NCI-H526 treated with DMSO at 0.1 percent for 48 hours (cell line): ENCODE results near the gene ACSL1.
"Not testable (repeated sequence)": the region's sequence is repeated elsewhere in the genome, so short reads cannot be mapped to it uniquely, and the experiment has no call there.

Experiments used
- DNase-seq: peaks from one replicate; lab custom pipeline; 2025; lab: John Stamatoyannopoulos, UW

Gene ACSL1

DNA sequence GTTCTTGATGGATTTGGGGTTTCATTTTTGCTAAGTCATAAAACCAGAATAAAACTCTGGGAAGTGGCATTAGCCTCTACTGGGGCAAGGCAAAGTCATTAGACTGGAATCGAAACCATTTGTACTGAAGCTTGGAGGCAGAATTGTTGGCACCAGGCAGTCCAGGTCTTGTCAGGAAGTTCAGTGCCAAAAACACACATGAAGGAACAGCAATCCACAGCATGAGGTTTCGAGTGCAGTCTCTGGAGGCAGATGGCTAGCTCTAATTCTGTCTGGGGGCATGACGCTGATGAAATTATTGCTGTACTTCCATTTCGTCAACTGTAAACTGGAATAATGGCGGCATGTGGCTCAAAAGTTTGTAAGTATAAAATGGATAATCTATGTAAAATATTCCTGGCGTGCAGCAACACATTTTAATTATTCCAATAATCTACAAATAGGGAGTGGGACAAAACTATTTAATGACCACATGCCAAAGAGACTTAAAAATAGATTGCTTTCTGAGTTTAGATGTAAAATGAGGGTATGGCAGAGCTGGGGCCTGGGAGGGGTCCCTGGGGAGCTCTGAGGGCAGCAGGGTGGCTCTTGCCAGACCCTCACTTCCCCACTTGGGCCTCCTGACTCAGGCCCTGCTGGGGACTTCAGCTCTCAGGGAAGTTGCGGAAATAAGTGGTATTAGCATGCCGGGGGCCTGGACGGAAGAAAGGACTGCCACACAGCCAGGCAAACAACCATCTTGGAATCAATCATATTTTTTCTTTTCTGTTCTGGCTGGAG, 73.1 kb downstream of the ACSL1 start:
- DNase-seq, result no peak

GRCh38 chr4:184751585-184751956, 74.2 kb downstream of the ACSL1 start:
- no peak for DNase-seq

DNA sequence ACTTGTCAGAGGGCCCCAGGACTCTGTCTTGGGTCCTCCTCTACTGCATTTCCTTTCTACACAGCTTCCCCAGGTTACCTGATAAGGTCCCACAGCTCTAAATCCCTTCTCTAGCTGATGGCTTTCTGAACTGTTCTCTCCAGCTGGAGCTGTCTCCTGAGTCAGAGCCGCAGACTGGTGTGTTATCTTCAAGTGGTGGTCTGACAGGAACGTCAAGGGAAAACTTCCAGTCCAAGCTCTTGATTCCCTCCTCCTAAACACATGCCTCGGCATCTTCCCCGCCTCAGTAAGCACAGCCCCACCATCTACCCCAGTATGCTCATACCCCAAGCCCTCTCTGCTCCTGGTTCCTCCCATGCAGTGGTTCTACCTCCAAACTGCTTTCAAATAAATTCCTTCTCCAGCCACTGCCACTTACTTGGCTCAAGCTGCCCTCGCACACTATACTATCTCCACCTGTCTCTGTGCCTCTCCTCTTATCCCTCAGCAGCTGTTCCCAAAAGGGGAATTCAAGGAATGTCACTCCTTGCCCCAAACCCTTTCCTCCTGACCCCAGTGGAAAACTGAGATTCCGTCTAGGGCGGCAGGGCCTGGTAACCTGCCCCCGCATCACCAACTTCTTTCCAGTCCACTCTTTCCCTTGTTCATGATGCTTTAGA, 74.7 kb downstream of the ACSL1 start:
- DNase-seq, result no peak

DNA sequence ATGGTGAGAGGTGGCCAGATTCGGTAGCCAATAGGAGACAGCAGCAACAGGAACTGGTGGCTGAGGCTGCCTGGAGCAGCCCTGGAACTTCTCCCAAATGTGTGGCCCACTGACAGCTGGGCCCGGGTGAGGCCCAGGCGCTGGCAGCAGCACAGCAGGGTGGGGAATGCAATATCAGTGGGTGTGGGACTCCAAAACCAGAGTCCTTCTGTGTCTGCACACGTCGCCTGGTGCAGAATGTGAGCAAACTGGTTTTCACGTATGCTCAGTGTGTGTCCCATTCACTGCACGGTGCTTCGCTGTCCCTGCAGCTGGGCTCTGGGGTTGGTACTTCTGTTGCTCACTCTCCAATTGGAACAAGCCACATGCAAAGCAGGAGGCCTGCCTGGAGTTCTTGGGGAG, 77.5 kb downstream of the ACSL1 start:
- DNase-seq, result peak; percentile 83

GRCh38 chr4:184747034-184747830, 78.5 kb downstream of the ACSL1 start:
- DNase-seq, result no peak

GRCh38 chr4:184745831-184746795, 79.7 kb downstream of the ACSL1 start:
- DNase-seq, result peak; percentile 25

DNA sequence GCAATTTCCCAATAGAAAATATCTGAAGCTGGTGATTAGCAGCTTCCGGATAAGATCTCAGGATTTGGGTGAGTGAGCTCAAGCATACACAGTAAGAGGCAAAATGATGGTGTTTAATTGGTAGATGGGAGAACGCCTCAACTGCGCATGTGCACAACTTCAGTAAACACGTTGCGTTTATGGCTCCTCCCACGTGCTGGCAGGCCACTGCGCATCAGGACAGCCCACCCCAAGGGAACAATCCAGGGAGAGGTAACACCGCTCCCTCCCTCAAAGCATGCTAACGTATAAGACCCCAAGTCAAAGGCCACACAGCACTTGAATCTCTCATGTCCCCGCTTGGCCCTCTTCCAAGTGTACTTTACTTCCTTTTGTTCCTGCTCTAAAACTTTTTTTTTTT, 81.5 kb downstream of the ACSL1 start:
- no peak for DNase-seq

DNA sequence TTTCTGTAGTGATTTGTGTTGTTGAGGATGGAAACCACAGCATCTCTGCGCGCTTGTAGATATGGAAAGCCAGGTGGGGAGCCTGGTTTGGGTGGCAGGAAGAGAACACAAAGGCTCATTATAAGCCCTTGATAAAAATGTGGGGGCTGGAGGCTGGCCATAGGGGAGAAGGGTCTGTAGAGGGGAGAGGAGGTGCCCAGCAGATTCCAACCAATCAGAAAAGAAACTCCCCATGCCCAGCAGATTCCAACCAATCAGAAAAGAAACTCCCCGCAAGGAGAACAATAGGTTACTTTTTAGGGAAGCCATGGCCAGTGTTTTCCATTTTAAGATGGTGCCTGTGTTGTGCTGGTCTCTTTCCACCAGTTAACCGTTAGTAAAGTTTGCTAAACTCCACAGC, 82.1 kb downstream of the ACSL1 start:
- no peak for DNase-seq

GRCh38 chr4:184741651-184742050, 84.1 kb downstream of the ACSL1 start:
- DNase-seq, result not testable (repeated sequence)

DNA sequence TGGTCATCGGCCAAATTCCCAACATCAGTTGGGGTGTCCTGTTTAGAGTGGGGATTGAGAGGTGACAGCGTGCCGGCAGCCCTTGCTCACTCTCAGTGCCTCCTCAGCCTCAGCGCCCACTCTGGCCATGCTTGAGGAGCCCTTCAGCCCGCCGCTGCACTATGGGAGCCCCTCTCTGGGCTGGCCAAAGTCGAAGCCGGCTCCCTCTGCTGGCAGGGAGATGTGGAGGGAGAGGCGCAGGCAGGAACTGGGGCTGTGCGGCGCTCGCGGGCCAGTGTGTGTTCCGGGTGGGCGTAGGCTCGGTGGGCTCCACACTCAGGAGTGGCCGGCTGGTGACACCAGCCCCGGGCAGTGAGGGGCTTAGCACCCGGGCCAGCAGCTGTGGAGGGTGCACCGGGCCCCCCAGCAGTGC, 84.8 kb downstream of the ACSL1 start:
- DNase-seq, result no peak

DNA sequence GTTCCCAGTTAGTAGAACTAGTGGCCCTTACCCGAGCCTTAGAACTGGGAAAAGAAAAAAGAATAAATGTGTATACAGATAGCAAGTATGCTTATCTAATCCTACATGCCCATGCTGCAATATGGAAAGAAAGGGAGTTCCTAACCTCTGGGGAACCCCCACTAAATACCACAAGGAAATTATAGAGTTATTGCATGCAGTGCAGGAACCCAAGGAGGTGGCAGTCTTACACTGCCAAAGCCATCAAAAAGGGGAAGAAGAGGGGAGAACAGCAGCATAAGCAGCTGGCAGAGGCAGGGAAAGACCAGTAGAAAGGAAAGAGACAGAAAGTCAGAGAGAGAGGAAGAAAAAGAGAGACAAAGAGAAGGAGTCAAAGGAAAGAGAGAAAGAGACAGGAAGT, 86.2 kb downstream of the ACSL1 start:
- not testable (repeated sequence) for DNase-seq

DNA sequence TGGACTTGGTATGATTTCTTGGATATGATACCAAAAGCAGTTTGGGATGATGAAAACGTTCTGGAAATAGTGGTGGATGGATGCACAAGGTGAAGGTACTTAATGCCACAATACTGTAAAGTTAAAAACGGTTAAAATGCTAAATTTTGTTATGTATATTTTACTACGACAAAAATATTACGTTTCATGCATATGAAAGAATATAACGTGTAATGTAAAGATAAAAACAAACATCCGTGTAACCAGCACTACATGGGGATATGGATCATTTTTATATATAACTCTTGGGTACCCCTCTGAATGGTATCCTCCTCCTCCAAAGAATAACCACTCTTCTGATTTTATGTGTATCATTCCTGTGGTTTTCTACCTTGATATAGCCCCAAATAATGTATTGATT, 91.0 kb downstream of the ACSL1 start:
- DNase-seq, result no peak

DNA sequence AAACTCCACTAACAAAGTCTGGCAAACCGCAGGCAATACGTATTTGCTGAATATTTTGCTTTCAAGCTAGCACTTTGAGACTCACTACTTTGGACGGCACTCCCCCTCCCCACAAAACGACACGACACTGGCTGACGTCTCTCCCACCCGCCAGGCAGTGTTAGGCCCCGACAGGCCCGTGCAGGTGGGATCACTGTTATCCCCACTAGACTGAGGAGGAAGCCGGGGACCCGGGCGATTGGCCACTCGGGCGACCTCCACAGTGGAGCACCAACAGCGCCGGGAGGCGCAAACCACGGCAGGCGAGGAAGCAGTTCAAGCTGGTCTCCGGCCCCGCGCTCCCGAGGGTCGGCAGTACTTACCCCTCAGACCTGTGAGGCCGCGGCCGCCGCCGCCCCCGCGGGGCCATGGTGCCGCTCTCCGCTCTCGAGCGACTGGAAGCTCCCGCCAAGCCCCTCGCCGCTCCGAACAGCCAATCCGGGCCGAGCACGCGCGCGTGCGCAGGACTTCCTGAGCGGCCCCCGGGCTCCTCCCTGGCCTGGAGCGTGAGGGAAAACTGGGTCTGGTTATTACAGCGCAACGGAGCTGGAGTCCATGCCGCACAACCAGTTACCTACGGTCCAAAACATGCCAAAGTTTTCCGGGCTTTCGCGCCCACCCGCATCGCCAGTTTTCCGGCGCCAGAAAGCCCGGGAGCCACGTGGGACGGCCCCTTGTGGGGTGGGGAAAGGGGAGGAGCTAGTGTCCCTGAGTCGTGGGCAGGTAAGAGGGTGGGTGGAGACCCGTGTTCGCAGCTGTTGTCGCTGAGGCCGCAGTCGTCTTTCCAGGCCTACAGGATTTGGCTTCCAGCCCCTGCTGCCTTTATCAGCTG, 91.9 kb downstream of the ACSL1 start, which contains the start of gene CENPU:
Gene CENPU (minus strand): TSS at position 443 of the 871 bp plus-strand sequence. CDS start 34 bp downstream, at position 409.
- peak; percentile 94 for DNase-seq

GRCh38 chr4:184732126-184732525, 93.6 kb downstream of the ACSL1 start:
- DNase-seq, result no peak

DNA sequence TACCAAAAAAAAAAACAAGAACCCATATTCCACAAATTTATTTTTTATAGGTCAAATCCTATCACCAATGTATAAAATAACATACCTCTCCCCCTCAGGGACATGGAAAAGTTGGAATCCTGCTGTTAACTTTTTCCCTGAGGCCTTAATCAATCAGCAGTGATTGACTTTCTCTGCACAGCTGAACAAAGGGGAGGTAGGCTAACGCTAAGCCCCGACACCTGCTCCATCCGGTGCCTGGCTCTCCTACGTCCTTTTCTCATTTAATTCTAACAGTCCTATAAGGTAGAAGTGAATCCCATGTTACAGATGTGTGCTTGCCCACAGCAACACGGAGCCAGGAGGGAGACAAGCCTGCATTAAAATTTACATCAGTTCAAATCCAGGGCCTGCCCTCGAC, 94.7 kb downstream of the ACSL1 start:
- DNase-seq, result no peak

- DNase-seq, result no peak
These were observed 95.8 kb downstream of the ACSL1 start for GRCh38 chr4:184729946-184730345.

DNA sequence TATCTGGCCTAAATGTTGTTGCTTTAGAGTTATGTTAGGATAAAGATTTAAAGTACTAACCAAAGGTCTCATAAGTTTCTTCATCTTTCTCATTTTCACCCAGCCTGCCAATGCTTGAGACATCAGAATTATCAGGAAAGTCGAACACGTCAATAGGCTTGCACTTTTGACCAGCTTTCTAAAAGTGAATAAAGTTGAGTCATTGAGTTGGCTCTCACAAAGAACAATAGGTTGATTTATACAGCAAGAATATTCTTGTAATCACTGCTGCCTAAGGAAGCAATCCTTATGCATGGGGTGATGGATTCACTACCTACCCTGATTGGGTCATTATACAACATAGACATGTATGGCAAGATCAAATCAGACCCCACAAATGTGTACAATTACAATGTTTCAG, 96.9 kb downstream of the ACSL1 start:
- no peak for DNase-seq

- no peak for DNase-seq
These were observed 98.3 kb downstream of the ACSL1 start for GRCh38 chr4:184727430-184727829.

- no peak for DNase-seq
These were observed 103.0 kb downstream of the ACSL1 start for GRCh38 chr4:184722798-184723197.

GRCh38 chr4:184721254-184721653, 104.5 kb downstream of the ACSL1 start:
- no peak for DNase-seq

DNA sequence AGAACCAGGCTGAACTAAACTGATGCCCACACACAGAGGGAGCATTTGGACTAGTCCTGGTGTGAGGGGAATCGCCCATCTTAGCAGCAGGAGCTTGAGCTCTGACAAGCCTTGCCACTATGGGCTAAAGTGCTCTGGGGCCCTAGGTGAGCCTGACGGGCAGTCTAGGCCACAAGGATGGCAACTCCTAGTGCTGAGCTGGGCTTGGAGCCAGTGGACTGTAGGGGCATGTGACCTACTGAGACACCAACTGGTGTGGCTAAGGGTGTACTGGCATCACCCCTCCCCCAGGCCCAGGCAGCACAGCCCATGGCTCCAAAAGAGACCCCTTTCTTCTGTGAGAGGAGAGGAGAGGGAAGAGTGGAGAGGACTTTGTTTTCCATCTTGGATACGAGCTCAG, 106.4 kb downstream of the ACSL1 start:
- DNase-seq, result no peak
